Suprapubic skin (tissue), 4 donors: ENCODE measurements around the gene DGKQ. TPM values are rescaled to one million over a fixed set of nuclear protein-coding genes. Genes with fewer than 3 reads are reported as not detected.

Experiments used
- DNase-seq, 2 donors: peaks; one replicate each; pipeline ENCODE4 v3.0.0-alpha.2; 2019; ENCODE audit warnings: low spot score in 2 of 2
- H3K27ac ChIP-seq: fragments of 200-600 bp; sonication (generic); one replicate; pipeline ENCODE4 v1.5.1; 2019
- H3K27me3 ChIP-seq: fragments of 200-600 bp; sonication (generic); one replicate; pipeline ENCODE4 v1.5.1; 2019
- H3K36me3 ChIP-seq: fragments of 200-600 bp; sonication (generic); one replicate; pipeline ENCODE4 v1.5.1; 2019
- H3K4me1 ChIP-seq: fragments of 200-600 bp; sonication (generic); one replicate; pipeline ENCODE4 v1.5.1; 2019
- H3K4me3 ChIP-seq: fragments of 200-600 bp; sonication (generic); one replicate; pipeline ENCODE4 v1.5.1; 2019; ENCODE audit warnings: mild to moderate bottlenecking
- H3K9me3 ChIP-seq: fragments of 200-600 bp; sonication (generic); one replicate; pipeline ENCODE4 v1.5.1; 2019
- EP300 ChIP-seq: sonication (generic); formaldehyde crosslinking; IDR thresholded peaks from one replicate; pipeline ENCODE4 v1.6.1; 2017; ENCODE audit warnings: antibody characterized with exemption
- POLR2A ChIP-seq, 2 donors: fragments of 450-650 bp; IDR thresholded peaks; one replicate each; pipeline ENCODE4 v1.6.1; 2017; ENCODE audit warnings: antibody characterized with exemption in 2 of 2, mild to moderate bottlenecking in 2 of 2, moderate library complexity in 2 of 2
- POLR2AphosphoS5 ChIP-seq, 3 donors: sonication (generic); formaldehyde crosslinking; IDR thresholded peaks; one replicate each; pipeline ENCODE4 v1.6.1; 2017; ENCODE audit warnings: antibody characterized with exemption in 3 of 3
- WGBS: methylation state at CpG from one replicate; pipeline ENCODE4 v1.1.5; 2018; 5-methylcytosine and 5-hydroxymethylcytosine counted together
- total RNA-seq, 4 donors: library from RNA; depleted of rRNA; stranded (reverse); fragments of >200 nt; gene quantifications; one replicate each; pipeline ENCODE4 v1.1.0, GENCODE V29; 2016
- TF ChIP-seq, protein P1 (sequence below), 2 donors: fragments of 200-600 bp in 1 of 2; fragments of 450-650 bp in 1 of 2; sonication (generic) in 1 of 2; IDR thresholded peaks; one replicate each; pipeline ENCODE4 v1.5.1; 2016 to 2019; ENCODE audit warnings: antibody characterized with exemption in 2 of 2, mild to moderate bottlenecking in 1 of 2, moderate library complexity in 1 of 2

The DGKQ gene
- total RNA-seq, 4 donors from 2014 or later, result 19.5 to 27.6 (median 23.8) TPM

DNA sequence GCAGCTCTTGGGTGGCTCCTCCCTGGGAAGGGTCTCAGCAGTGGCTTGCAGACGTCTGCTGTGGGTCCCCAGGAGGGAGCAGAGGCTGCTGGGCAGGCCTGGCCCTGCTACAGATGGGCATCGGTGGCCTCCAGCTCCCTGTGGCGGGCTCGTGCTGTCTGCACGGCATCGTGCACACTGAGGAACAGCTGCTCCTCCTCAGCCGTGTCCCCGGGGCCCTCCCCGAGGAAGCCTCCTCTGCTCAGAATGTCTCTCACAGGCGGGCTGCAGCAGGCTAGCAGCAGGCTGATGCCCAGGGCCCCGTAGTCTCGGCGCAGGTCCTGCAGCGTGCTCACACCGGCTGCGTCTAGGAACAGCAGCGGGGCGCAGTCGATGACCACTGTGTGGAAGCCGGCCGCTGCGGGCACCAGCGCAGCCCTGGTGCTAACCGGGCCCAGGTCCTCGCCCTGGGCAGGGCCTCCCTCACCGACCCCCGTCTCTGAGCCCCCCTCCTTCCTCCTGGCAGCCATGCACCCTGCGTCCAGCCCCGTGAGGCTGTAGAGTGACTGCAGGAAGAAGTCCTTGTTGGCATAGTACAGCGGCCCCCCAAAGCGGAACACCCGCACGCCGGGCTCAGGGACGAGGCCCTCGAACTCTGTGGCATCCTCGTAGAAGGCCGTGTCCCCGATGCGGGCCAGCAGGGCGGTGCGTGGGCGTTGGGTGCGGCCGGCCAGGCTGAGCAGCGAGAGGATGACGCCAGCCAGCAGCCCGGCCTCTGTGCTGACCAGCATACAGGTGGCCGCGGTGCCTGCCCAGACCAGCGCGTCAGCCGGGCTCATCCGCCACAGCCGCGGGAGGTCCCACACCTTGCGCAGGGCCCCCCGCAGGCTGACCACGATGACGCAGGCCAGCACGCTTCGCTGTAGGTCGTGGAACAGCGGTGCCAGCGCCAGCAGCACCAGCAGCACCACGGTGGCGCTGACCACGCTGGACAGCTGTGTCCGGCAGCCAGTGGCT is 15.7 kb upstream of the DGKQ start:
- H3K27me3 ChIP-seq, result no peaks in the 10 kb centered on the region
- no peak overlapping the region for H3K27ac ChIP-seq
- no peak overlapping the region for H3K4me3 ChIP-seq
- TF ChIP-seq EP300 (no peak), POLR2AphosphoS5 (IDR thresholded peaks at IDR 0.05) (no peak), POLR2A (IDR thresholded peaks at IDR 0.05) (no peak)
- TF ChIP-seq, protein P1, sequence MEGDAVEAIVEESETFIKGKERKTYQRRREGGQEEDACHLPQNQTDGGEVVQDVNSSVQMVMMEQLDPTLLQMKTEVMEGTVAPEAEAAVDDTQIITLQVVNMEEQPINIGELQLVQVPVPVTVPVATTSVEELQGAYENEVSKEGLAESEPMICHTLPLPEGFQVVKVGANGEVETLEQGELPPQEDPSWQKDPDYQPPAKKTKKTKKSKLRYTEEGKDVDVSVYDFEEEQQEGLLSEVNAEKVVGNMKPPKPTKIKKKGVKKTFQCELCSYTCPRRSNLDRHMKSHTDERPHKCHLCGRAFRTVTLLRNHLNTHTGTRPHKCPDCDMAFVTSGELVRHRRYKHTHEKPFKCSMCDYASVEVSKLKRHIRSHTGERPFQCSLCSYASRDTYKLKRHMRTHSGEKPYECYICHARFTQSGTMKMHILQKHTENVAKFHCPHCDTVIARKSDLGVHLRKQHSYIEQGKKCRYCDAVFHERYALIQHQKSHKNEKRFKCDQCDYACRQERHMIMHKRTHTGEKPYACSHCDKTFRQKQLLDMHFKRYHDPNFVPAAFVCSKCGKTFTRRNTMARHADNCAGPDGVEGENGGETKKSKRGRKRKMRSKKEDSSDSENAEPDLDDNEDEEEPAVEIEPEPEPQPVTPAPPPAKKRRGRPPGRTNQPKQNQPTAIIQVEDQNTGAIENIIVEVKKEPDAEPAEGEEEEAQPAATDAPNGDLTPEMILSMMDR (IDR thresholded peaks at IDR 0.05), result no peak
- no peaks in the 10 kb centered on the region for H3K9me3 ChIP-seq
- 94% methylated on average over 21 of the region's 69 CpGs for WGBS
- DNase-seq, result no peak
- peaks cover 36% of the 10 kb centered on the region for H3K4me1 ChIP-seq
- H3K36me3 ChIP-seq, result peaks cover 24% of the 10 kb centered on the region

DNA sequence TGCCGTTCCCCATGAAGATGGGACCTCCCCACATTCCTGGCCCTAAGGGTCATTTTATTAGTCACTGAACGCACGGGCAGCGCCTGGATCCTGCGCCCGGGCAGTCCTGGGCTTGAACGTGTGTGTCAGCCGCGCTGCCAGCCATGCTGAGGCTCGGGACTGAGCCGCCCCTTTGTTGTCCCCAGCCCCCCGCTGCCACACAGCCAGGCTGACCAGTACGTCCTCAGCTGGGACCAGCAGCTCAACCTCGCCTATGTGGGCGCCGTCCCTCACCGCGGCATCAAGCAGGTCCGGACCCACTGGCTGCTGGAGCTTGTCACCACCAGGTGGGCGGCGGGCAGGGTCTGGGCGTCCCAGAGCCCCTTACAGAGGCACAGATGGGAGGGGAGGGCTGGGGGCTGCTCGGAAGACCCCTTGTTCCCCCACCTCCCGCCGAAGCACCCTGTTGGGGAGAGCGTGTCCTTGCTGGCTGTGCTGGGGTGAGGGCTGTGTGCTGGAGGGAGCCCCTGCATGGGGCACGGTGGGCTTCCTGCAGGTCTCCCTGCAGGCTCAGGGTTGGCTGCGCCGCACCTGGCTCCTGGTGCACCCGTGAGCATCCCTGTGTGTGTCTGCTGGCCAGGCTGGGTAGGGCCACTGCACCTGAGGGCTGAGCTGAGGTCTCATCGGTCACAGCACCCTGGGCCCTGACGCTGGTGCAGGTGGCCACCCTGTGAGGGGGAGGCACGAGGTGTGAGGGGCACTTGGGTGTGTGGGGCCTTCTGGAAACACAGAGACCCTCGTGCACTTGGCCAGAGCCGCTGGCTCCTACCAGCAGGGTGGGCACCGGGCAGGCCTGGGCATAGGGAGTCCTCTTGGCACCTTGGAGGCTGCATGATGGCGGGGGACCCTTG is 14.5 kb upstream of the DGKQ start:
- Histone ChIP-seq H3K9me3 (no peaks in the 10 kb centered on the region), H3K27me3 (no peaks in the 10 kb centered on the region), H3K4me1 (peaks cover 35% of the 10 kb centered on the region), H3K27ac (no peak overlapping the region), H3K4me3 (peak overlapping the region; percentile 73), H3K36me3 (peaks cover 24% of the 10 kb centered on the region)
- TF ChIP-seq POLR2A (IDR thresholded peaks at IDR 0.05) (no peak), EP300 (no peak), POLR2AphosphoS5 (IDR thresholded peaks at IDR 0.05) (no peak)
- TF ChIP-seq, protein P1 (IDR thresholded peaks at IDR 0.05), result no peak
- no peak for DNase-seq
- 86% methylated on average over 4 of the region's 37 CpGs for WGBS

DNA sequence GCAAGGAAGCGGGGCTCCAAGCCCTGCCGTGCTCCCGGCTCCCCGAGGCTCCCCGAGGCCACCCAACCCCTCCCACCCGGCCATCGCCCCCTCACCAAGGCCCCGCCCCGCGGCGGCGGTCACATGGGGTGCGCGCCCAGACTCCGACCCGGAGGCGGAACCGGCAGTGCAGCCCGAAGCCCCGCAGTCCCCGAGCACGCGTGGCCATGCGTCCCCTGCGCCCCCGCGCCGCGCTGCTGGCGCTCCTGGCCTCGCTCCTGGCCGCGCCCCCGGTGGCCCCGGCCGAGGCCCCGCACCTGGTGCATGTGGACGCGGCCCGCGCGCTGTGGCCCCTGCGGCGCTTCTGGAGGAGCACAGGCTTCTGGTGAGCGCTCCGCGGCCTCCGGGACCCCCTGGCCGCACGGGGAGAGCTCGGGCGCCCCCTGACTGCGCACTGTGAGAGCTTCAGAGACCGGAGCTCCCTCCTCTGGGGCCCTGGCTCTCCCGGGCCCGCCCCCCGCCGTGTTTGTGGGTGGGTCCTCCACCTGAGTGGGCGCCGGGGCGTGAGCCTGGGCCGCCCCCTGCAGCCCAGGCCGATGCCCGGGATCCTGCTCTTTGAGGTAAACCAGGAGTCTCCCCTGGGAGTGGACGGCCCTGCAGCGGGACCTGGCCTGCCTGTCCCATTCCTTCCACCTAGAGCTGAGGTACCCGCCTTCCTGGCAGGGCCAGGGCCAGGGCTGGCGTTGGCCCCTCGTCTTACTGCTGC is 13.7 kb upstream of the DGKQ start, which contains the start of gene IDUA:
TSS of gene IDUA (plus strand) at position 166 of the 745 bp plus-strand sequence. CDS start at position 207, 41 bp downstream.
- peaks cover 34% of the 10 kb centered on the region for H3K4me1 ChIP-seq
- no CpG with 5 or more reads among the region's 69 CpGs for WGBS
- H3K4me3 ChIP-seq, result peak within 1 kb of the TSS; percentile 73
- H3K27ac ChIP-seq, result no peak within 1 kb of the TSS
- no peaks in the 10 kb centered on the region for H3K9me3 ChIP-seq
- DNase-seq, result peak; percentile 90 to 92
- TF ChIP-seq, protein P1 (IDR thresholded peaks at IDR 0.05), result peak in 1 of 2 donors; percentile 38
- TF ChIP-seq EP300, result no peak
- H3K36me3 ChIP-seq, result peaks cover 24% of the 10 kb centered on the region
- no peaks in the 10 kb centered on the region for H3K27me3 ChIP-seq

DNA sequence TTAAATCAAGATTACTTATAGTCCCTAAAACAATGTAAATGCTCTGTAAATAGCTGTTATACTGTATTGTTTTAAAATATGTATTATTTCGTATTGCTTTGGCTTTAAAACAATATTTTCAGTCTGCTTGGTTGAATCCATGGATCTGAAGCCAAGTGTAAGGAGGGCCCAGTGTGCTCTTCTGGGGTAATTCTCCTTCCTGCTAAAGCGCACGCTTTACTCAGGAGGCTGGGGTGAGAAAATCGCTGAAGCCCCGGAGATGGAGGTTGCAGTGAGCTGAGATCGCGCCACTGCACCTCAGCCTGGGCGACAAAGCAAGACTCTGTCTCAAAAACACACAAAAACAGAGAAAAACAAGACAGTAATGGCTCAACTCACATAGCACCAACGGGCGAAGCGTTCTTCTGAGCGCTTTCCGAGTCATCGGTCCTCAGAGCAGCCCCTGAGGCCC is 13.1 kb upstream of the DGKQ start:
- H3K4me3 ChIP-seq, result peak overlapping the region; percentile 73
- no peaks in the 10 kb centered on the region for H3K9me3 ChIP-seq
- H3K27ac ChIP-seq, result no peak overlapping the region
- H3K36me3 ChIP-seq, result peaks cover 20% of the 10 kb centered on the region
- peaks cover 34% of the 10 kb centered on the region for H3K4me1 ChIP-seq
- 11% methylated on average over 8 of the region's 14 CpGs for WGBS
- TF ChIP-seq, protein P1 (IDR thresholded peaks at IDR 0.05), result no peak
- TF ChIP-seq POLR2A (IDR thresholded peaks at IDR 0.05) (no peak), EP300 (no peak), POLR2AphosphoS5 (IDR thresholded peaks at IDR 0.05) (no peak)
- no peak for DNase-seq
- no peaks in the 10 kb centered on the region for H3K27me3 ChIP-seq
